SH-SY5Y (cell line): Measurements from ENCODE around the gene AGR3.

Experiments used
- GATA2 ChIP-seq: IDR thresholded peaks from 2 replicates; pipeline ENCODE4 v1.6.1; 2011; ENCODE audit warnings: mild to moderate bottlenecking, low read depth, low read length
- GATA3 ChIP-seq: IDR thresholded peaks from 2 replicates; pipeline ENCODE4 v1.6.1; 2011; ENCODE audit warnings: low read depth, mild to moderate bottlenecking, low read length, moderate library complexity

DNA sequence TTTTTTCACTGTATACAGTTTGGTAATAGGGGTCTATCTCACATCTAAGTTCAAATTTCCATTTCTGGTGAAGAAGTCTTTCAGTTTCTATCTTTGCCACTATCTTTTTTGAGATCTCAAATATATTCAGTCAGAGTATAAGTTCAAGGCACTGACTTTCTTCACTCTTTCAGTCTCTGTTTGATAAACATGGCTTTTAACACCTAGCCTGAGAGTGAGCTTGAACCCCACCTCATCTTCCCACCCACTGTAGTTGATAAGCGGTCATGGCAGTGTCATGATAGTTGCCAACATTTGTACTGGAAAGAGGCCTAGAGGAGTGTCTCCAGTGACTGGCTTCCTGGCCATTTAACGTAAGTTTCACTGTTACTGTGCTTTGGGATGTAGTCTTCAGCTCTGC lies 41.2 kb upstream of the AGR3 start:
- TF ChIP-seq GATA3 (no peak), GATA2 (no peak)
